OCI-LY7 (cell line): Measurements from ENCODE around the gene KTN1. TPM values are rescaled to one million over a fixed set of nuclear protein-coding genes. Genes with fewer than 3 reads are reported as not detected.

Experiments
- BruUV-seq: library from RNA; stranded (reverse); fragments of 400-500 nt; replicated peaks from 2 replicates; lab custom pipeline; 2021; lab: Mats Ljungman, UMichigan
- CTCF ChIA-PET: fragments of 300-600 bp; sonication (Branson Sonifier 250); formaldehyde crosslinking; loops from one replicate; lab custom pipeline; 2022; ENCODE audit warnings: antibody characterized with exemption; ENCODE audit not compliant: unreplicated experiment; lab: Charles Lee
- POLR2A ChIA-PET: fragments of 300-600 bp; sonication (Branson Sonifier 250); formaldehyde crosslinking; loops from one replicate; lab custom pipeline; 2022; ENCODE audit warnings: antibody characterized with exemption; lab: Charles Lee
- DNase-seq: peaks from one replicate; pipeline ENCODE4 v3.0.0-alpha.2; 2015; ENCODE audit warnings: low spot score
- H2AFZ ChIP-seq: fragments of 200-600 bp; sonication (generic), shearing (Covaris generic); 2 replicates; pipeline ENCODE4 v1.6.1; 2014; ENCODE audit warnings: mild to moderate bottlenecking, antibody characterized with exemption, low read length, moderate library complexity
- H3K27ac ChIP-seq: fragments of 200-600 bp; sonication (generic); 2 replicates; pipeline ENCODE4 v1.5.1; 2014; ENCODE audit warnings: mixed run types, low read depth, mild to moderate bottlenecking, moderate library complexity, low read length, inconsistent platforms; ENCODE audit not compliant: poor library complexity, severe bottlenecking
- H3K36me3 ChIP-seq: fragments of 200-600 bp; sonication (generic); 2 replicates; pipeline ENCODE4 v1.6.1; 2014; ENCODE audit warnings: mild to moderate bottlenecking, antibody characterized with exemption, low read length, moderate library complexity, mixed read lengths; ENCODE audit not compliant: insufficient read depth
- H3K4me1 ChIP-seq: fragments of 200-600 bp; sonication (generic); 2 replicates; pipeline ENCODE4 v1.5.1; 2014; ENCODE audit warnings: mild to moderate bottlenecking, low read length; ENCODE audit not compliant: insufficient read depth, poor library complexity, severe bottlenecking
- H3K4me2 ChIP-seq: fragments of 200-600 bp; sonication (generic); 2 replicates; pipeline ENCODE4 v1.6.1; 2014; ENCODE audit warnings: mild to moderate bottlenecking, low read length
- H3K4me3 ChIP-seq: fragments of 200-600 bp; sonication (generic); 2 replicates; pipeline ENCODE4 v1.5.1; 2014; ENCODE audit warnings: mild to moderate bottlenecking, low read depth, low read length; ENCODE audit not compliant: poor library complexity, severe bottlenecking
- H3K79me2 ChIP-seq: fragments of 200-600 bp; sonication (generic); 2 replicates; pipeline ENCODE4 v1.6.1; 2016; ENCODE audit warnings: low read depth, mild to moderate bottlenecking, low read length, moderate library complexity, mixed read lengths; ENCODE audit not compliant: insufficient read depth
- H3K9me2 ChIP-seq: fragments of 200-600 bp; sonication (generic); 2 replicates; pipeline ENCODE4 v1.6.1; 2016; ENCODE audit warnings: mild to moderate bottlenecking, low read length, mixed read lengths; ENCODE audit not compliant: insufficient read depth
- H3K9me3 ChIP-seq: fragments of 200-600 bp; sonication (generic); 2 replicates; pipeline ENCODE4 v1.6.1; 2014; ENCODE audit warnings: mild to moderate bottlenecking, mixed run types, low read length, mixed read lengths
- H4K20me1 ChIP-seq: fragments of 200-600 bp; sonication (generic); 2 replicates; pipeline ENCODE4 v1.6.1; 2014; ENCODE audit warnings: mild to moderate bottlenecking, antibody characterized with exemption, low read length, moderate library complexity, mixed read lengths; ENCODE audit not compliant: insufficient read depth
- EZH2phosphoT487 ChIP-seq: fragments of 200-600 bp; sonication (generic); IDR thresholded peaks from 2 replicates; pipeline ENCODE4 v1.6.1; 2018; ENCODE audit warnings: low read depth, borderline replicate concordance, mild to moderate bottlenecking, mixed run types, antibody characterized with exemption, low read length, moderate library complexity, mixed read lengths
- intact Hi-C: fragments of 100-400 bp; cut with micrococcal nuclease; formaldehyde crosslinking; loops from one replicate; pipeline ENCODE4 v1.10.0; 2022; ENCODE audit not compliant: unreplicated experiment
- total RNA-seq, 2 experiments: library from RNA; depleted of rRNA in 1 of 2; stranded (reverse); fragments of >200 nt in 1 of 2; shearing (Covaris generic) in 1 of 2; gene quantifications; 2 replicates each; pipeline ENCODE4 v1.2.3, GENCODE V29; 2014 to 2022
- TF ChIP-seq, protein P1 (sequence below): fragments of 200-600 bp; sonication (generic); conservative IDR thresholded peaks from 2 replicates; pipeline ENCODE4 v1.5.1; 2014; ENCODE audit warnings: mild to moderate bottlenecking, antibody characterized with exemption, low read length, moderate library complexity, mixed read lengths

Gene KTN1
- total RNA-seq, 2 experiments from 2014 or later: 60.6 to 124 TPM

DNA sequence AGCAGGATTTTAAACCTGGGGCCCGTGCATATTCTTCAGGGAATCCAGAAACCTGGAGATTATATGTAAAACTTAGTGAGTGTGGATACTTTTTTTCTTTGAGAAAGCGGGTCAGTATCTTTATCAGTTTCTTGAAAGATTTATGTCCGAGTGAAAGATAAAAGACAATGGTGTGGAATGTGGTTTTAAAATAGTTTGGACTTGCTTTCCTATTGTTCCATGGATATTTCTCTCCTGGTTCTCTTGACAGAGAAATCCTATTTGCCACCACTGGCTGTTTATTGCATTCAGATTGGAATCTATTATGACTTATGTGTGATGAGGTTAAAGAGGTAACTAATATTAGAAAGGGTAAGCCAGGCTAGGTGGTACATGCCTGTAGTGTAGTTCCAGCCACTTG, 27.4 kb downstream of the KTN1 start:
- H2AFZ ChIP-seq: no peak overlapping the region
- ChIA-PET CTCF (no interaction called here), POLR2A (interaction anchor here (0.7 kb wide), 1 partner anchor 164 kb away, joined by 3 read pairs; no protein-coding TSS in a partner anchor)
- no peak overlapping the region for H3K4me2 ChIP-seq
- no peaks in the 10 kb centered on the region for H3K9me3 ChIP-seq
- DNase-seq: no peak
- H3K27ac ChIP-seq: no peak overlapping the region
- H4K20me1 ChIP-seq: 0 out of 2 replicates have a peak, but pooled peaks cover 17% of the 10 kb centered on the region
- TF ChIP-seq EZH2phosphoT487: no peak
- TF ChIP-seq, protein P1, sequence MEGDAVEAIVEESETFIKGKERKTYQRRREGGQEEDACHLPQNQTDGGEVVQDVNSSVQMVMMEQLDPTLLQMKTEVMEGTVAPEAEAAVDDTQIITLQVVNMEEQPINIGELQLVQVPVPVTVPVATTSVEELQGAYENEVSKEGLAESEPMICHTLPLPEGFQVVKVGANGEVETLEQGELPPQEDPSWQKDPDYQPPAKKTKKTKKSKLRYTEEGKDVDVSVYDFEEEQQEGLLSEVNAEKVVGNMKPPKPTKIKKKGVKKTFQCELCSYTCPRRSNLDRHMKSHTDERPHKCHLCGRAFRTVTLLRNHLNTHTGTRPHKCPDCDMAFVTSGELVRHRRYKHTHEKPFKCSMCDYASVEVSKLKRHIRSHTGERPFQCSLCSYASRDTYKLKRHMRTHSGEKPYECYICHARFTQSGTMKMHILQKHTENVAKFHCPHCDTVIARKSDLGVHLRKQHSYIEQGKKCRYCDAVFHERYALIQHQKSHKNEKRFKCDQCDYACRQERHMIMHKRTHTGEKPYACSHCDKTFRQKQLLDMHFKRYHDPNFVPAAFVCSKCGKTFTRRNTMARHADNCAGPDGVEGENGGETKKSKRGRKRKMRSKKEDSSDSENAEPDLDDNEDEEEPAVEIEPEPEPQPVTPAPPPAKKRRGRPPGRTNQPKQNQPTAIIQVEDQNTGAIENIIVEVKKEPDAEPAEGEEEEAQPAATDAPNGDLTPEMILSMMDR: no peak
- H3K79me2 ChIP-seq: peaks cover 56% of the 10 kb centered on the region
- H3K9me2 ChIP-seq: no peaks in the 10 kb centered on the region
- intact Hi-C loops: no loop called here
- H3K4me1 ChIP-seq: no peaks in the 10 kb centered on the region
- no peak overlapping the region for H3K4me3 ChIP-seq
- BruUV-seq: no TSS peak
- peaks cover 21% of the 10 kb centered on the region for H3K36me3 ChIP-seq

DNA sequence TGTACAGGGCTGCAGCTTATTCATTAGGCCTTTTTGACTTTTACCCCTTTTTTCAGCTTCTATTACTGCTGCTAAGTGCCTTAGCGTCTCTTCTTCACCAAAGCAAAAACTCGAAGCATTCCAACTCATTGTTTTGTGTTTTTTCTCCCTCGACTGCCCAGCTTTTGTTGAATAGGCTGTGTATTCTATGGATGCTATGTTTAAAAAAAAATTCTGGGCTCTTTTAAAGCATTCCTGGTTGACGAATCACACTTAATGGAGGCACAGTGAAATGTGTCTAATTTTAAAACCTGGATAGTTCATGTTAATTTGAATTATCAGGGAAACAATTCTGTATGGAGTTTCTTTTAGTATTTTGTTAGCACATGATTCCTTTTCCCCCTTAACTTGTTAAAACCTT, 29.7 kb downstream of the KTN1 start:
- Histone ChIP-seq H3K4me3 (no peak overlapping the region), H3K36me3 (peaks cover 37% of the 10 kb centered on the region), H3K9me2 (no peaks in the 10 kb centered on the region), H2AFZ (no peak overlapping the region), H3K79me2 (peaks cover 46% of the 10 kb centered on the region), H3K27ac (no peak overlapping the region), H3K4me2 (no peak overlapping the region), H3K9me3 (no peaks in the 10 kb centered on the region), H4K20me1 (peaks cover 21% of the 10 kb centered on the region; the same call in 1 of the 2 replicates), H3K4me1 (no peaks in the 10 kb centered on the region)
- CTCF ChIA-PET: no interaction called here
- DNase-seq: no peak
- intact Hi-C loops: no loop called here
- TF ChIP-seq, protein P1: no peak
- no peak for TF ChIP-seq EZH2phosphoT487
- POLR2A ChIA-PET: interaction anchor here (0.6 to 1.1 kb wide), 2 partner anchors 9 to 10 kb away, joined by 3 read pairs; no protein-coding TSS in a partner anchor
- no TSS peak for BruUV-seq

DNA sequence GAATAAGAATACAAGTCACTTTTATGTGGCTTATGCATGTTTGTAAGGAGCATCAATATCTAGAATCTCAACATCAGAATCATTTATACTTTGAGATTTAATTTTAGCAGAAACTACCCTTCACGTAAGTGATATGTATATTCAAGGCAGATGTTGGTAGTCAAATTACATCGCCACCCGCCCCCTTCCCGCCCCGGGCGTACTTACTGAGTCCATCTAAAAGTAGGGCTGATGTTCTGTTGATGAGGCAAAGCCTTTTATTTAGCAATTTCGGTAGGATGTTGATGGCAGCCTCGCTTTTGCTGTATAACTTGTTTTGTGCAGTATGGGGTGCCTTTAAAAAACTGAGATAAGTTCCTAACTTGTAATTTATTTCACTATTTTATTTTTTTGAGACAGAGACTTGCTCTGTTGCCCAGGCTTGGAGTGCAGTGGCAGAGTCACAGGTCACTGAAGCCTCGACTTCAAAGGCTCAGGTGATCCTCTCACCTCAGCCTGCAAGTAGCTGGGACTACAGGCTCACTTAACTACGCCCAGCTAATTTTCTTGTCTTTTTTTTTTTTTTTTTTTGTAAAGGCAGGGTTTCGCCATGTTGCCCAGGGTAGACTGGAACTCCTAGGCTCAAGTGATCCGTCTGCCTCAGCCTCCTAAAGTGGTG, 30.8 kb downstream of the KTN1 start:
- ChIA-PET POLR2A (no interaction called here), CTCF (no interaction called here)
- Histone ChIP-seq H3K36me3 (peaks cover 45% of the 10 kb centered on the region), H3K4me3 (no peak overlapping the region), H2AFZ (no peak overlapping the region), H3K4me1 (no peaks in the 10 kb centered on the region), H3K27ac (no peak overlapping the region), H3K9me3 (no peaks in the 10 kb centered on the region), H3K4me2 (no peak overlapping the region), H3K79me2 (peaks cover 34% of the 10 kb centered on the region), H3K9me2 (no peaks in the 10 kb centered on the region), H4K20me1 (peaks cover 10% of the 10 kb centered on the region; the same call in 1 of the 2 replicates)
- DNase-seq: no peak
- TF ChIP-seq EZH2phosphoT487: no peak
- TF ChIP-seq, protein P1: no peak
- no TSS peak for BruUV-seq
- intact Hi-C loops: no loop called here
